22Rv1 (cell line): ENCODE results near the gene NPTX2.

Source experiments
- H3K27ac ChIP-seq: fragments of 450-650 bp; 2 replicates; pipeline ENCODE4 v1.5.1; 2017
- CTCF ChIP-seq: fragments of 450-650 bp; IDR thresholded peaks from 2 replicates; pipeline ENCODE4 v1.5.1; 2017; ENCODE audit warnings: mild to moderate bottlenecking
- ZFX ChIP-seq: fragments of 450-650 bp; IDR thresholded peaks from 2 replicates; pipeline ENCODE4 v1.6.1; 2017; ENCODE audit warnings: antibody characterized with exemption, borderline replicate concordance

Gene NPTX2

GRCh38 chr7:98664882-98665281 is 47.8 kb downstream of the NPTX2 start:
- TF ChIP-seq CTCF, result no peak
- TF ChIP-seq ZFX, result no peak
- H3K27ac ChIP-seq, result no peak overlapping the region

- H3K27ac ChIP-seq, result no peak overlapping the region
- TF ChIP-seq ZFX (no peak), CTCF (no peak)
Measured at GRCh38 chr7:98668255-98668654, 51.2 kb downstream of the NPTX2 start.

GRCh38 chr7:98669329-98670000 is 52.4 kb downstream of the NPTX2 start:
- no peak overlapping the region for H3K27ac ChIP-seq
- TF ChIP-seq ZFX, result no peak
- no peak for TF ChIP-seq CTCF

GRCh38 chr7:98670186-98670585 is 53.1 kb downstream of the NPTX2 start:
- no peak overlapping the region for H3K27ac ChIP-seq
- no peak for TF ChIP-seq CTCF
- no peak for TF ChIP-seq ZFX

- TF ChIP-seq ZFX (no peak), CTCF (no peak)
- H3K27ac ChIP-seq, result no peak overlapping the region
Measured at GRCh38 chr7:98671733-98672331, 54.7 kb downstream of the NPTX2 start.

GRCh38 chr7:98674461-98674860 is 57.4 kb downstream of the NPTX2 start:
- H3K27ac ChIP-seq, result no peak overlapping the region
- TF ChIP-seq ZFX (no peak), CTCF (no peak)

GRCh38 chr7:98674881-98675280 is 57.8 kb downstream of the NPTX2 start:
- no peak for TF ChIP-seq CTCF
- no peak overlapping the region for H3K27ac ChIP-seq
